HG02759 (cell line): ENCODE data around the gene NOS3.
"Not testable (repeated sequence)": the region's sequence is repeated elsewhere in the genome, so short reads cannot be mapped to it uniquely, and the experiment has no call there.

Experiments
- ATAC-seq: cut with Tn5 transposase; IDR thresholded peaks from one replicate; pipeline ENCODE4 v1.9.1; 2021; ENCODE audit warnings: mild to moderate bottlenecking, moderate library complexity; ENCODE audit not compliant: unreplicated experiment

Gene NOS3

DNA sequence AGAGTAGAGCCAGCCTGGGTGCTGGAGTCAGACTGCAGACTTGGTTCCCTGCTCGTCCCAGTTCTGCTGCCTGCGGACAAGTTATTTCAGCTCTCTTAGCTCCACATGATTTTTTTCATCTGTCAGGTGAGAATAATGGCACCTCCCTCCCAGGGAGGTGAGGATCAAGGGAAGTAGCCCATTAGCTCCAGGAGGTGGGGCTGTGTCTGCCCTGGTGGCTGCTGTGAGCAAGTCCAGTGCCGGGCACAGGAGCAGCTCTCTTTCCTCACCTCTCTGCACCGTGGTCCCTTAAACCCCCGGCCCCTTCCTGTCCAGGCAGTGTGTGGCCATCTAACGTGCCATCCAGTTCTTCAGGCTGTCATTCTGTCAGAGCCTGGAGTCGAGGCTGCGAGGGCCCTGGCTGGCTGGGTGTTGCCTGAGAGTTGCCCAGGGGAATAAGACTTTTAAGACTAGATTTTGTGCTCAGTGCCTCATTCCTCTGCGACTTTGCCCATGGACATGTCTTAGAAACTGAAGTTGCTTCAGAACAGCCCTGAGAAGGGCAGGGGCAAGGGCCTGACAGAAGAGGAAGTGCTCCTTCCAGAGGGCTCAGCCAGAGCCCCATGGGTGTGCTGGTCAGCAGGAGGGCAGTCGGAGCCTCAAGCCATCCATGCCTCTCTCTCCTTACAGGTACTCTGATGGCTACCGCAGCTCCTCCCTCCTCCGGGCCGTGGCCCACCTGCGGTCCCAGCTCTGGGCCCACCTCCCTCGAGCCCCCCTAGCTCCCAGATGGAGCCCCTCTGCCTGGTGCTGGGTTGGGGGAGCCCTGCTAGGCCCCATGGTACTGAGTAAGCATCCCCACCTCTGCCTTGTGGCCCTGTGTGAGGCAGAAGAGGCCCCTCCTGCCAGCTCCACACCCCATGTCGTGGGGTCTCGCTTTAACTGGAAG, 42.4 kb downstream of the NOS3 start:
- ATAC-seq: no peak

GRCh38 chr7:151033864-151034249, 43.0 kb downstream of the NOS3 start:
- no peak for ATAC-seq

GRCh38 chr7:151034312-151035025, 43.7 kb downstream of the NOS3 start:
- no peak for ATAC-seq

DNA sequence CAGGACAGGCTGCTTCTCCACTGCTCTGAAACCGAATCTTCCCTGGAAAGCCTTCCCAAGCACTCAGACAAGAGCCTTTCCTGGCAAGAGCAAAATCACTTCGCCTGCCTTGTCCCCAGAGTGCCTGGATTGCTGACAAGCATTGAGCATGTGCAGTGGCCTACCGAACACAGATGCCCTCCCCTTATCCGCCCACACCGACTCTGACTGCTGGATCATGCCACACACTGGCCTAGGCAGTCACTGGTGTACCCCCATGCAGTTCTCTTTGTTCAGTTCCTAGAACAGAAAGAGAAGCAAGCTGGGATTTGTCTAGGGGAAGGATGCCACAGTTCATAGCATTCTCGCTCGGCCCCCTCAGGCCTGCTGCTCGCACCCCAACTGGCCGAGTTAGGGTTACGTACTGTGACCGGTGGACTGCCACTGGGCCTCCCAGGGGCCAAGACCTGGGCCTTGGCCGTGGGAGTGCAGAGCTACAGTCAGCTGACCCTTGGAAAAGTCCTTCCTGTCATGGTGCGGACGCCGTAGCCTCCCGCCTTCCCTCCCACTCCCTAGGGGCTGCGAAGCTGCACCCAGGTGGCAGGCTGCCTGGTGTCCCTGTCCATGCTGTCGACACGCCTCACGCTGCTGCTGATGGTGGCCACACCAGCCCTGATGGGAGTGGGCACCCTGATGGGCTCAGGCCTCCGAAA, 44.4 kb downstream of the NOS3 start:
- no peak for ATAC-seq

DNA sequence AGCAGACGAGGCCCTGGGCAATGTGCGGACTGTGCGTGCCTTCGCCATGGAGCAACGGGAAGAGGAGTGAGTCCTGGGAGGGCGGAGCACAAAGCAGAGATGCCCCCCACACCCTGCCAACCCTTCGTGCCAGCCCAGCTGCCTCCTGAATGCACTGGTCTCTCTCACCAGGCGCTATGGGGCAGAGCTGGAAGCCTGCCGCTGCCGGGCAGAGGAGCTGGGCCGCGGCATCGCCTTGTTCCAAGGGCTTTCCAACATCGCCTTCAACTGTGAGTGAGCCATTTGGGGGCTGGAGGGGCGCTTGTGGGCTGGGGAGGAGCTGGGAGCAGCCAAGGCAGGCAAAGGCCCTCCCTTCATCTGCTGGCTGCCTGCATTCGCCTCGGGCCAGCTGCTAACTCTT, 45.1 kb downstream of the NOS3 start:
- no peak for ATAC-seq

- ATAC-seq: peak; percentile 59
These were observed 48.4 kb downstream of the NOS3 start for GRCh38 chr7:151038951-151039849.

DNA sequence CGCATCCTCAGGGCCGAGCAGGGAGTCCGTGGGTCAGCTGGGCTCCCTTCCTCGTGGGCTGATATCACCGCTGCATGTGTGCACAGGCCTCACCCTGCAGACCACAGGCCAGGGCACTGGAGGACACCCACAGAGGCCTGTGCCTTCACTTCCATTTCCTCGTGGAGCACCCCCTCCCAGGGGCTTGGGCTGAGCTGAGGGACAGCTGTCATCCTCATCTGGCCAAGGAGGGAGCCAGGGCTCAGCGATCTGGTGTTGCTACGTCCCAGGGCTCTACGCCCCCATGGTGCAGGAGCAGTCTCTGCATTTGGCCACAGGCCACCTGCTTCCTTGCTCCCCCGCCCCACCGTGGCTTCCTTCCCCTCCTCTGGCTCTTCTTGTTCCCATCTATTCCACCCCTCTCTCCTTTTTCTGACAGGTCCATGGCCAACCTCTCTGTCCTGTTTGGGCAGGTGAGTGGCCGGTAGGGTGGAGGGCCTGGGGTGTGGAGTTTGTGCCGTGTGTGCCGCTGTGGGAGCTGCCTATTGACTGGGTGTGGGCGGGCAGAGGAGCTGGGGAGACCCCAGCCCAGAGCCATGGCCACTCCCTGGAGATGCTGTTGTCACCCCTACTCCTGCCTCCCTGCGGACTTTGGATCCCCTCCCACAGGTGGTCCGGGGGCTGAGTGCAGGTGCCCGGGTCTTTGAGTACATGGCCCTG, 49.2 kb downstream of the NOS3 start:
- ATAC-seq: no peak

DNA sequence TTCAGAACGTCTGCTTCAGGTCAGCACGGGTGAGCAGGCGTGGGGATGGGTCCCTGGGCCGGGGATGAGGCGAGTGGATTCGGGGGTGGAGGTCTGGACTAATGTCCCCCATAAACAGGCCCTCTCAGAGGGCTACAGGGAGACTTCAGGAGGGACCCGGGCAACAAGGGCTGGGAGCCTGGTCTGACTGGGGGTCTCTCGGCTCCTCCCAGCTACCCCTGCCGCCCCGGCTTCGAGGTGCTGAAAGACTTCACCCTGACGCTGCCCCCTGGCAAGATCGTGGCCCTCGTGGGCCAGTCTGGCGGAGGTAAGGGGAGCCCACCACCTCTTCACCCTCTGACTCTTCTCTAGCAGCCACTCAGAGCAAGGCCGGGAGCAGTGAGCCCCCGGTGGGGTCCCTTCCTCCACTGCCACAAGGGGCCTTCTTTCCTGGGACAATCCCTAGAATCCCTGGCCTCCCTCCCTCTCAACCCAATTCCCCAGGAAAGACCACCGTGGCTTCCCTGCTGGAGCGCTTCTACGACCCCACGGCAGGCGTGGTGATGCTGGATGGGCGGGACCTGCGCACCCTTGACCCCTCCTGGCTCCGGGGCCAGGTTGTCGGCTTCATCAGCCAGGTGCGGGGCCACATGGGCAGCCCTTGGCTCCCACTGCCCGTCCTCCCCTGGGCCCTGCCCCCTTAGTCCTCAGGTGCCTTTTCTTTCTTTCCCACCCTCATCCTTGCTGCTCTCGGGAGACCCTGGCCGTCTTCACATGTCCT, 50.0 kb downstream of the NOS3 start:
- no peak for ATAC-seq

DNA sequence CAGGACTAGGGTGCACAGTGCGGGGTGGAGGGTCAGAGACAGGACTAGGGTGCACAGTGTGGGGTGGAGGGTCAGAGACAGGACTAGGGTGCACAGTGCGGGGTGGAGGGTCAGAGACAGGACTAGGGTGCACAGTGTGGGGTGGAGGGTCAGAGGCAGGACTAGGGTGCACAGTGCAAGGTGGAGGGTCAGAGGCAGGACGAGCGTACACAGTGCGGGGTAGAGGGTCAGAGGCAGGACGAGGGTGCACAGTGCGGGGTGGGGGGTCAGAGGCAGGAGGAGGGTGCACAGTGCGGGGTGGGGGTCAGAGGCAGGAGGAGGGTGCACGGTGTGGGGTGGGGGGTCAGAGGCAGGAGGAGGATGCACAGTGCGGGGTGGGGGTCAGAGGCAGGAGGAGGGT, 52.6 kb downstream of the NOS3 start:
- ATAC-seq: not testable (repeated sequence)

DNA sequence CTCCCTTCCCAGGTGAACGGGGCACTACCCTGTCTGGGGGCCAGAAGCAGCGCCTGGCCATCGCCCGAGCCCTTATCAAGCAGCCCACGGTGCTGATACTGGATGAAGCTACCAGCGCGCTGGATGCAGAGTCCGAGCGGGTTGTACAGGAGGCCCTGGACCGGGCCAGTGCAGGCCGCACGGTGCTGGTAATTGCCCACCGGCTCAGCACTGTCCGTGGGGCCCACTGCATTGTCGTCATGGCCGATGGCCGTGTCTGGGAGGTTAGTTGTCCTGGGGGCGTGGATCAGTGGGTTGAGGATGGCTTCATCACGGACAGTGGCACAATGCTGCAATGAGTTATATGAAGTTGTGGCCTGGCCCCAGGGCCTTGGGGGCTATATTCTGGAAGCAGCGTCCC, 53.1 kb downstream of the NOS3 start:
- no peak for ATAC-seq

DNA sequence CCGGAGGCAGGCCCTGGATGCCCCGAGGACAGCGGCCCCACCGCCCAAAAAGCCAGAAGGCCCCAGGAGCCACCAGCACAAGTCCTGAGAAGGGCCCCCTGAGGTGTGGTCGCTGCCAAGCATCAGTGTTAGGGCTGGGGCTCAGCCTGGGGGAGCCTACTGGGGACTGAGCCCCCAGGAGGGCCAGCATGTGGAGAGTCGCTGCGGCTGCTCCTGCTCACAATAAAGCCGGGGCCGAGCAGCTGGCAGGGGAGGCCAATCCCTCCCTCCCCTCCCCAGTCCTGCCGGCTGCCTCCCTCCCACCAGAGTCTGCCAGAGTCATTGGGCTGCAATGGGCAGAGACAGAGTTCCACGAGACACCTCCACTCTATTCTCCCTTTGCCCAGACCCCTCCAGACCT, 54.4 kb downstream of the NOS3 start:
- no peak for ATAC-seq

DNA sequence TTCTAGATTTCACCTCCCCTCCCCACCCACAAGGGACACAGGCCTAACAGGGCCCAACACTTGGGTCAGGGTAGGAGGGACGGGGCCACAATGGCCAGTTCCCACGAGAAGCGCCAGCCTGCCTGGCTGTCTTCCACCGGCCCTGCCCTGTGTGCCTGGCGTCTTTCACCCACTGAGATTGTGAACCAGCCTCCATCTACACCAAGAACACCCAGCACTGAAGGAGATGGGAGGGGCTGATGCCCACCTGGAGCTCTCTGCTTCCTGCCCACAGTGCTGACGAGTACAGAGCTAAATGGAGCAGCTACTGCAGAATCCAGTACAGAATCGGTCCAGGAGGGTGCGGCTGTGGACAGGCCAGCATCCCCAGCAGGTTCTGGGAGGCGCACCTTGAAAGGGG, 55.1 kb downstream of the NOS3 start:
- ATAC-seq: no peak

DNA sequence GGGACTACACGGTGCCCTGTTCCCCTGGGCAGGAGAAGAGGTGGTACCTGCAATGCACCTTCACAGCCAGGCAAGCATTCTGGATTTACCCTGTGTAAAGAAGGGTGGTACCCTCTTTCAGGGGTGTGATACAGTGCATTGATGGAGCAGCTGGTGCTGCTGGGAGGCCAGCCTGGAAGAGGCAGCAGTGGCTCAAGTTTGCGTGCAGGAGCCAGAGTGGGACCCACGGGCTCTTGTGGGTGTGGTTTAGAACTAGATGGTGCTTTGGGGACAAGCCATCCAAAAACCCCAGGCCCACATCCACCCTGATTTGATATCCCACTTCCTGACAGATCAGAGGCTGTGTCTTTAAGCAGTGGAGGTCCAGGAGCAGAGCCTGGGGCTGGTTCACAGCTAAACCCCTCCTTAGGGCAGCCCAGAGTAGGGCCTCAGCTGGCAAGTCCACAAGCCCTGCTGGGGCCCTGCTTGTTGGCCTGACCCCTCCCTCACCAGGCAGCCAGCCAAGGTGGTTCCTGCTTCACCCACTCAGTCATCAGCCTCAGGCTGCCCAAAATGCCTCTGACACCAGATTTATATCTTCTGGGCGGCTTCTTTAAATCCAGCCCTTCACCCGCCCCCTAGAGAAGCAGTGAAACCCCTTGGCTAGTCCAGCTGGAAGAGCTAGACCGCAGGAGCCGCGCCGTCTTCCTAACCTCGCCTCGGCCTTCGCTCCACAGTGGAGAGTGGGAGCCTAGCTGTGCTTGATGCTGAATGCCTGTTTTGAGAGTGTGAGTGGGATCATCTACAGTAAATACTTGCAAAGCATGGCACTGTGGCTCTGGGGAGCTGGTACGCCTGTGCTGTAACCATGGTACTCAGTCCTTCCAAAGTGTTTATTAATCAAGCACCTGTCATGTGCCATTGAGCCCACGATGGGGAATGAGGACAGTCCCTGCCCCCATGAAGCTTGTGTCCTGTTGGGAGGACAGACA, 56.1 kb downstream of the NOS3 start:
- ATAC-seq: no peak

GRCh38 chr7:151047976-151048815, 57.4 kb downstream of the NOS3 start, which contains the start of gene ASIC3:
Gene ASIC3 (plus strand): TSS chr7:151048531. CDS start chr7:151048886, 355 bp downstream.
- no peak for ATAC-seq

DNA sequence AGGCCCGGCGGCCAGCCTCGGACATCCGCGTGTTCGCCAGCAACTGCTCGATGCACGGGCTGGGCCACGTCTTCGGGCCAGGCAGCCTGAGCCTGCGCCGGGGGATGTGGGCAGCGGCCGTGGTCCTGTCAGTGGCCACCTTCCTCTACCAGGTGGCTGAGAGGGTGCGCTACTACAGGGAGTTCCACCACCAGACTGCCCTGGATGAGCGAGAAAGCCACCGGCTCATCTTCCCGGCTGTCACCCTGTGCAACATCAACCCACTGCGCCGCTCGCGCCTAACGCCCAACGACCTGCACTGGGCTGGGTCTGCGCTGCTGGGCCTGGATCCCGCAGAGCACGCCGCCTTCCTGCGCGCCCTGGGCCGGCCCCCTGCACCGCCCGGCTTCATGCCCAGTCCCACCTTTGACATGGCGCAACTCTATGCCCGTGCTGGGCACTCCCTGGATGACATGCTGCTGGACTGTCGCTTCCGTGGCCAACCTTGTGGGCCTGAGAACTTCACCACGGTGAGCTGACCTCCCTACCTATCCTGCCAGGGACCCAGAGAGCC, 58.2 kb downstream of the NOS3 start:
- no peak for ATAC-seq

- no peak for ATAC-seq
These were observed 60.3 kb downstream of the NOS3 start for GRCh38 chr7:151051108-151051507.

- ATAC-seq: no peak
These were observed 62.3 kb downstream of the NOS3 start for GRCh38 chr7:151053096-151053495.
